ENCODE results near the gene ADGRL2.

- TF ChIP-seq CTCF (IDR thresholded peaks at IDR 0.05): no peak
- no peak for TF ChIP-seq POLR2A (IDR thresholded peaks at IDR 0.05)
Observed at GRCh38 chr1:81851217-81851616, 50.5 kb downstream of the ADGRL2 start.
